ENCODE results near the gene TNFSF11. TPM values are rescaled to one million over a fixed set of nuclear protein-coding genes. Genes with fewer than 3 reads are reported as not detected.
A peak's percentile ranks its signal among the peaks of the same experiment; 100 is the strongest.

Gene TNFSF11
- total RNA-seq, 5 donors from 2014 or later (not counting 1 experiment from before 2014, with no cell fraction given) = 0.21 to 1.3 (median 0.50) TPM; not detected in 1

DNA sequence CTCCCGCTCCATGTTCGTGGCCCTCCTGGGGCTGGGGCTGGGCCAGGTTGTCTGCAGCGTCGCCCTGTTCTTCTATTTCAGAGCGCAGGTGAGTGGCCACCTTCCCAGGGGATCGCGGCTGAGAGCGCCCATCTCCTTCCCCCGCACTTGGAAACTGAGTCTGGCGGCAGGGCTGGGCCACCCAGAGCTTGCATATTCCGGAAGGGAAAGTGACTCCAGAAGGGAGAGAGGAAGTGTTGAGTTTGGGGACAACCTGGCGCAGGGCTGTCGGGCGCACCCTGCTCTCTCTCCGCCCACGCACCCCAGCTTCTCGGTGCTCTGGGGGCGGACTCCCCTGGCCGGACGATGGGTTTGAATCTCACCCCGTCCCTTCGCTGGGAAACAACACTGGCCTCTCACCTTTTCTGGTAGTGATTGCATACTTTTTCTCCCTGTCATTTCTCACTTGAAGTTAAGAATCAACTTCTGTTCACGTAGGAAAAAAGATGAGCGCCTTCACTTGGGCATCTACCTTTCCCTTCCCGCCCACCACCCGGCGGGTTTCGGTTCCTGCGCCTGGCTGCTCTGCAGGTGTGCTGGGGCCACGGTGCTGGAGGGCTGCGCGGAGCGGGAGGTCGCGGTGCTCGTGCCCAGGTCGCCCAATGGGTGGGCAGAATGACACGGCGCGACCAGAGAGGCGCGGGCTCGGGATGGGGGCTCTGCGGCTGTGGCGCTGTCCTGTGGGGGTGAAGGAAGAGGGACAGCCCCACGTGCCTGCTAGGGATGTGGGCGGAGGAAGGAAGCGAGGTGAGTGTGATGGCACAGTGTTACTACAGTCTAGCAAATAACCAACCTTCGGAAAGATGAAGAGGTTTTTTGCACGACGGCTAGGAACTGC lies 721 bp downstream of the TNFSF11 start:
- Mint-ChIP-seq H3K36me3 (no peaks in the 10 kb centered on the region), H3K9me3 (peaks cover 0 to 7% (median 0%) of the 10 kb centered on the region in 3 donors), H3K4me1 (peaks cover 20 to 26% (median 26%) of the 10 kb centered on the region in 3 donors), H3K4me3 (peak overlapping the region; percentile 77 to 94 (median 85)), H3K27me3 (peaks cover 16 to 30% of the 10 kb centered on the region in 2 donors), H3K27ac (no peak overlapping the region)
- DNase-seq (peak in 22 of 35 experiments; percentile 2 to 32 (median 14)), ATAC-seq (replicated peaks in 1 of 4) (peak; percentile 68 to 81 (median 76))
- Histone ChIP-seq H3K4me1 (ENCODE audit: control insufficient read depth in 1 of 2, extremely low read depth in 1 of 2, insufficient read depth in 2 of 2, low read length in 2 of 2) (peaks cover 17 to 18% of the 10 kb centered on the region in 2 experiments), H3K36me3 (ENCODE audit: control insufficient read depth in 2 of 2, extremely low read depth in 1 of 2, insufficient read depth in 1 of 2, low read length in 1 of 2) (no peaks in the 10 kb centered on the region), H3K27me3 (replicated peaks in 1 of 2; ENCODE audit: control insufficient read depth in 2 of 2, extremely low read depth in 1 of 2, insufficient read depth in 2 of 2, low read length in 1 of 2) (peaks cover 0 to 14% of the 10 kb centered on the region in 2 experiments), H3K27ac (ENCODE audit: low read length) (no peak overlapping the region), H3K4me3 (ENCODE audit: control insufficient read depth in 1 of 2, extremely low read depth in 1 of 2, low read length in 1 of 2) (peak overlapping the region; percentile 50 to 80), H3K9me3 (no peaks in the 10 kb centered on the region)
- POLR2A ChIA-PET = no interaction called here
- 1% methylated on average over 47 of the region's 51 CpGs for WGBS (ENCODE audit: insufficient coverage)
- CTCF ChIA-PET = no interaction called here

DNA sequence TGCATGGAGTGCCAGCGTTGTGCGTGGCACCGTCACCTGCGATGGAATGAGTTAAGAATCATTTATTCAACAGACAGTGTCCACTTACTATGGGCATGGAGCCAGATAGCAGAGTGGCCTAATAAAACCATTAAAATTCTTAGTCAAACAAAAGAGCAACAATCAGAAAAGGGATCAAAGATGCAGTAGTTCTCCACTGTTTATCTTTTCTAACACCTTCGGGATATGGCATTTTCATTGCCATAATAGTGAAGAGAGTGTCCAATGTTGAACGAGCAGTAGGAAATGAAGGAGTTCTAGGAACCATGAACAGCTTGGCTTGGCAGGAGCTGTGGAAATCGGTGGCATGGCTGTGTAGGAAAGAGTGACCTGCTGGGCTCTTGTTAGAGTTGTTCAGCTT lies 2.0 kb downstream of the TNFSF11 start:
- 72% methylated on average over 2 of the region's 7 CpGs for WGBS (ENCODE audit: insufficient coverage)
- no peak overlapping the region for H3K4me3 ChIP-seq (ENCODE audit: control insufficient read depth in 1 of 2, extremely low read depth in 1 of 2, low read length in 1 of 2)
- peaks cover 17 to 18% of the 10 kb centered on the region in 2 experiments for H3K4me1 ChIP-seq (ENCODE audit: control insufficient read depth in 1 of 2, extremely low read depth in 1 of 2, insufficient read depth in 2 of 2, low read length in 2 of 2)
- Mint-ChIP-seq H3K36me3 (no peaks in the 10 kb centered on the region), H3K9me3 (peaks cover 0 to 7% (median 0%) of the 10 kb centered on the region in 3 donors), H3K27me3 (peaks cover 22 to 30% of the 10 kb centered on the region in 2 donors), H3K4me3 (peak overlapping the region in 2 of 3 donors; percentile 42 to 77), H3K27ac (no peak overlapping the region), H3K4me1 (peaks cover 20 to 29% (median 26%) of the 10 kb centered on the region in 3 donors)
- H3K27me3 ChIP-seq (replicated peaks in 1 of 2; ENCODE audit: control insufficient read depth in 2 of 2, extremely low read depth in 1 of 2, insufficient read depth in 2 of 2, low read length in 1 of 2) = peaks cover 0 to 14% of the 10 kb centered on the region in 2 experiments
- CTCF ChIA-PET = no interaction called here
- no peak overlapping the region for H3K27ac ChIP-seq (ENCODE audit: low read length)
- no peak for ATAC-seq (replicated peaks in 1 of 4)
- H3K9me3 ChIP-seq = no peaks in the 10 kb centered on the region
- no peaks in the 10 kb centered on the region for H3K36me3 ChIP-seq (ENCODE audit: control insufficient read depth in 2 of 2, extremely low read depth in 1 of 2, insufficient read depth in 1 of 2, low read length in 1 of 2)
- DNase-seq = no peak
- POLR2A ChIA-PET = no interaction called here

- peaks cover 17 to 18% of the 10 kb centered on the region in 2 experiments for H3K4me1 ChIP-seq (ENCODE audit: control insufficient read depth in 1 of 2, extremely low read depth in 1 of 2, insufficient read depth in 2 of 2, low read length in 2 of 2)
- WGBS (ENCODE audit: insufficient coverage) = no CpG with 5 or more reads among the region's 4 CpGs
- no peak overlapping the region for H3K27ac ChIP-seq (ENCODE audit: low read length)
- CTCF ChIA-PET = no interaction called here
- POLR2A ChIA-PET = no interaction called here
- ATAC-seq (replicated peaks in 1 of 4) (peak in 1 of 4 experiments; percentile 43), DNase-seq (no peak)
- H3K27me3 Mint-ChIP-seq = peaks cover 23 to 30% of the 10 kb centered on the region in 2 donors
- peaks cover 0 to 14% of the 10 kb centered on the region in 2 experiments for H3K27me3 ChIP-seq (replicated peaks in 1 of 2; ENCODE audit: control insufficient read depth in 2 of 2, extremely low read depth in 1 of 2, insufficient read depth in 2 of 2, low read length in 1 of 2)
- H3K4me1 Mint-ChIP-seq = peaks cover 20 to 29% (median 26%) of the 10 kb centered on the region in 3 donors
- no peaks in the 10 kb centered on the region for H3K9me3 ChIP-seq
- no peak overlapping the region for H3K4me3 Mint-ChIP-seq
- no peaks in the 10 kb centered on the region for H3K9me3 Mint-ChIP-seq
- no peak overlapping the region for H3K27ac Mint-ChIP-seq
- H3K36me3 ChIP-seq (ENCODE audit: control insufficient read depth in 2 of 2, extremely low read depth in 1 of 2, insufficient read depth in 1 of 2, low read length in 1 of 2) = no peaks in the 10 kb centered on the region
- no peak overlapping the region for H3K4me3 ChIP-seq (ENCODE audit: control insufficient read depth in 1 of 2, extremely low read depth in 1 of 2, low read length in 1 of 2)
- no peaks in the 10 kb centered on the region for H3K36me3 Mint-ChIP-seq
These were observed 3.6 kb downstream of the TNFSF11 start for GRCh38 chr13:42577538-42577937.

GRCh38 chr13:42580644-42581043 lies 6.7 kb downstream of the TNFSF11 start:
- WGBS (ENCODE audit: insufficient coverage) = 90% methylated on average over 2 of the region's 6 CpGs
- POLR2A ChIA-PET = interaction anchor here in 1 of 2 donors (0.7 kb wide), 1 partner anchor 83 kb away, joined by 4 read pairs; no protein-coding TSS in a partner anchor
- Histone ChIP-seq H3K27me3 (replicated peaks in 1 of 2; ENCODE audit: control insufficient read depth in 2 of 2, extremely low read depth in 1 of 2, insufficient read depth in 2 of 2, low read length in 1 of 2) (peaks cover 0 to 6% of the 10 kb centered on the region in 2 experiments), H3K36me3 (ENCODE audit: control insufficient read depth in 2 of 2, extremely low read depth in 1 of 2, insufficient read depth in 1 of 2, low read length in 1 of 2) (no peaks in the 10 kb centered on the region), H3K27ac (ENCODE audit: low read length) (no peak overlapping the region), H3K4me1 (ENCODE audit: control insufficient read depth in 1 of 2, extremely low read depth in 1 of 2, insufficient read depth in 2 of 2, low read length in 2 of 2) (peaks cover 6 to 8% of the 10 kb centered on the region in 2 experiments), H3K9me3 (no peaks in the 10 kb centered on the region), H3K4me3 (ENCODE audit: control insufficient read depth in 1 of 2, extremely low read depth in 1 of 2, low read length in 1 of 2) (no peak overlapping the region)
- H3K27me3 Mint-ChIP-seq = peaks cover 13 to 22% of the 10 kb centered on the region in 2 donors
- no peak for DNase-seq
- H3K9me3 Mint-ChIP-seq = no peaks in the 10 kb centered on the region
- ATAC-seq (replicated peaks in 1 of 4) = no peak
- no peak overlapping the region for H3K27ac Mint-ChIP-seq
- H3K36me3 Mint-ChIP-seq = no peaks in the 10 kb centered on the region
- H3K4me1 Mint-ChIP-seq = peaks cover 7 to 13% (median 11%) of the 10 kb centered on the region in 3 donors
- CTCF ChIA-PET = interaction anchor here in 1 of 2 donors (1.1 kb wide), 1 partner anchor 16 kb away, joined by 7 read pairs; no protein-coding TSS in a partner anchor
- no peak overlapping the region for H3K4me3 Mint-ChIP-seq

DNA sequence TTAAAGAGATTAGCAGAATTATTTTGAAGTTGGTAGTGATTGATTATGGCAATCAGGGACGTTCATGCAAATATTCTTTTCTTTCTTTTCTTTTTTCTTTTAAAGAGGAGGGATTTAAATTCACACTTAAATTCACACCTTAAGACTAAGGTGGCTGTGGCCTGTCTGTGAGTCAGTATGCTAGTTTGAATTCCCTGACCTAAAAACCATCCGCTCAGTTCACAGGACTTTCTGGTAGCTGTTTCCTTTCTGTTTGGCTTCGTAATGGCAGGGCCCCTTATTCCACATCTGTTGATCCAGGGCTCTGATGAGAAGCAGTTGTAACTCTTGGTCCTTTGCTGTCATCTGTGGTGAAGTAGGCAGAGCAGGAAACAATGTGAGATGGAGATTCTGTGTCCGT lies 7.5 kb downstream of the TNFSF11 start:
- Histone ChIP-seq H3K9me3 (no peaks in the 10 kb centered on the region), H3K4me3 (ENCODE audit: control insufficient read depth in 1 of 2, extremely low read depth in 1 of 2, low read length in 1 of 2) (no peak overlapping the region), H3K27ac (ENCODE audit: low read length) (no peak overlapping the region), H3K4me1 (ENCODE audit: control insufficient read depth in 1 of 2, extremely low read depth in 1 of 2, insufficient read depth in 2 of 2, low read length in 2 of 2) (peaks cover 0 to 2% of the 10 kb centered on the region in 2 experiments), H3K27me3 (replicated peaks in 1 of 2; ENCODE audit: control insufficient read depth in 2 of 2, extremely low read depth in 1 of 2, insufficient read depth in 2 of 2, low read length in 1 of 2) (peaks cover 0 to 6% of the 10 kb centered on the region in 2 experiments), H3K36me3 (ENCODE audit: control insufficient read depth in 2 of 2, extremely low read depth in 1 of 2, insufficient read depth in 1 of 2, low read length in 1 of 2) (no peaks in the 10 kb centered on the region)
- no peak overlapping the region for H3K4me3 Mint-ChIP-seq
- no peak for ATAC-seq (replicated peaks in 1 of 4)
- peaks cover 13 to 17% of the 10 kb centered on the region in 2 donors for H3K27me3 Mint-ChIP-seq
- H3K4me1 Mint-ChIP-seq = peaks cover 0 to 7% (median 3%) of the 10 kb centered on the region in 3 donors
- H3K9me3 Mint-ChIP-seq = no peaks in the 10 kb centered on the region
- ChIA-PET CTCF (no interaction called here), POLR2A (no interaction called here)
- no peak overlapping the region for H3K27ac Mint-ChIP-seq
- no peaks in the 10 kb centered on the region for H3K36me3 Mint-ChIP-seq
- no peak for DNase-seq
- 89% methylated on average over 1 of the region's 4 CpGs for WGBS (ENCODE audit: insufficient coverage)

DNA sequence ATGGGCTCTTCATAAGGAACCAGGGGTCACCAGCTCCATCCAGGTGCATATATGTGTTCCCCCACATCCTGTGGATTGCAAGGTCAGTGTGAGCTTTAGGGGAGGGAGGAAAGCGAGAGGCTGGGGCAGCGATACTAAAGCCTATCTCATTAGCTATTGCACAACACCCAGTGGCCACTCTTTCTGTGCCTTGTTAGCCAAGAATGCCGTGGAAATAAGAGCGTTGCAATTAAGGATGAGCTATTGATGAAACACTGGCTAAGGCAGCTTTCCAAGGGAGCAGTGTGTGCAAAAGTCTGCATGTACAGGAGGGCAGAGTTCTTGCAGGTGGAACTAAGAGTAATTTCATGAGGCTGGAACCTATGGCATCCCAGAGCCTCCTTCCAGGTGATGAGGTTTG lies 17.6 kb downstream of the TNFSF11 start:
- Mint-ChIP-seq H3K4me1 (no peaks in the 10 kb centered on the region), H3K27ac (no peak overlapping the region), H3K36me3 (no peaks in the 10 kb centered on the region), H3K9me3 (no peaks in the 10 kb centered on the region), H3K27me3 (peaks cover 3 to 9% of the 10 kb centered on the region in 2 donors), H3K4me3 (no peak overlapping the region)
- DNase-seq (no peak), ATAC-seq (replicated peaks in 1 of 4) (no peak)
- Histone ChIP-seq H3K9me3 (no peaks in the 10 kb centered on the region), H3K27me3 (replicated peaks in 1 of 2; ENCODE audit: control insufficient read depth in 2 of 2, extremely low read depth in 1 of 2, insufficient read depth in 2 of 2, low read length in 1 of 2) (no peaks in the 10 kb centered on the region), H3K27ac (ENCODE audit: low read length) (no peak overlapping the region), H3K36me3 (ENCODE audit: control insufficient read depth in 2 of 2, extremely low read depth in 1 of 2, insufficient read depth in 1 of 2, low read length in 1 of 2) (no peaks in the 10 kb centered on the region), H3K4me1 (ENCODE audit: control insufficient read depth in 1 of 2, extremely low read depth in 1 of 2, insufficient read depth in 2 of 2, low read length in 2 of 2) (no peaks in the 10 kb centered on the region), H3K4me3 (ENCODE audit: control insufficient read depth in 1 of 2, extremely low read depth in 1 of 2, low read length in 1 of 2) (no peak overlapping the region)
- POLR2A ChIA-PET = no interaction called here
- CTCF ChIA-PET = no interaction called here
- 100% methylated on average over 2 of the region's 4 CpGs for WGBS (ENCODE audit: insufficient coverage)
